Activated naive CD8-positive, alpha-beta T cell treated with anti-CD3 and anti-CD28 coated beads for 36 hours (primary cell): ENCODE measurements around the gene TMEM86B. TPM values are rescaled to one million over a fixed set of nuclear protein-coding genes. Genes with fewer than 3 reads are reported as not detected.
A peak's percentile ranks its signal among the peaks of the same experiment; 100 is the strongest.

Experiments
- DNase-seq: peaks from one replicate; pipeline ENCODE4 v3.0.0; 2021
- H3K27ac Mint-ChIP-seq: one replicate; pipeline ENCODE4 v1.8.0; 2022; ENCODE audit warnings: mild to moderate bottlenecking, moderate library complexity, mixed read lengths
- H3K27me3 Mint-ChIP-seq: one replicate; pipeline ENCODE4 v1.8.0; 2022; ENCODE audit warnings: mild to moderate bottlenecking, mixed read lengths
- H3K36me3 Mint-ChIP-seq: one replicate; pipeline ENCODE4 v1.8.0; 2021; ENCODE audit warnings: mild to moderate bottlenecking, mixed read lengths
- H3K4me1 Mint-ChIP-seq: one replicate; pipeline ENCODE4 v1.8.0; 2021; ENCODE audit warnings: mixed read lengths
- H3K4me3 Mint-ChIP-seq: one replicate; pipeline ENCODE4 v1.8.0; 2022; ENCODE audit warnings: mild to moderate bottlenecking, moderate library complexity, mixed read lengths
- H3K9me3 Mint-ChIP-seq: one replicate; pipeline ENCODE4 v1.8.0; 2022; ENCODE audit warnings: mixed read lengths
- total RNA-seq, 2 experiments: library from RNA; stranded (reverse); gene quantifications; one replicate each; pipeline ENCODE4 v1.2.3, GENCODE V29; 2021

TMEM86B gene
- total RNA-seq, 2 experiments from 2014 or later, result 7.3 to 7.9 TPM

DNA sequence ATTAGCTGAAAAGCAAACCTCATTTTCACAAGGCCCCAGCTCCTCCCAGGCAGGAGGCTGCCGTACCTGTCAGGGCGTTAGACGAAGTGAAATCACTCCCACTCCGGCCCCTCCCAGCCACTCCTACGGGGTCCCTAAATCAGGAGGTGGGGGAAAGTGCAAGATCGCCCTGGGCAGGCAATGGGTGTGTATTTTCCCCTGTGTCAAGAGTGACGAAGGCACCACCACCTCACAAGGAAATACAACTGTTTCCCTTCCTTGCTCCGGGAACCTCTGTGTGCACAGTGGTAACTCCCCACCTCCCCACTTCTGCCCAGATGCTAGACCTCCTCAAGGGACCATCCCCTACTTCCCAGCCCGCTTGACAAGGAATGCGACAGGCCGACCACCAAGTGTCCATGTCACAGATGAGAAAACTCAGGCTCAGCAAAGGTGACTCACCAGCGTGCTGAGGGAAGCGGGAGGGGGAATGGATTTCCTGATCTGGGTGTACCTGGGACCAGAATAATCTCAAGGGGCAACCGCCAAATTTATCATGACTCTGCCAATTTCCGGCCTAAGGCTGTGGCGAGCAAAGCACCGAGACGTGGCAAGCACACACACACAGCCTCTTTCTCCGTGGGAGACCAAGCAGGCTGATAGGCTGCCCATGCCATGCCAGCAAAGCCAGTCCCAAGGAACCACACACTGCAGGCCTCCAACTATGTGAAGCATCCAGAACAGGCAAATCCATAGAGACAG, 22.9 kb upstream of the TMEM86B start:
- DNase-seq, result peak; percentile 35
- H3K36me3 Mint-ChIP-seq, result peaks cover 48% of the 10 kb centered on the region
- H3K9me3 Mint-ChIP-seq, result no peaks in the 10 kb centered on the region
- peaks cover 61% of the 10 kb centered on the region for H3K4me1 Mint-ChIP-seq
- peak overlapping the region; percentile 87 for H3K27ac Mint-ChIP-seq
- H3K4me3 Mint-ChIP-seq, result peak overlapping the region; percentile 73
- no peaks in the 10 kb centered on the region for H3K27me3 Mint-ChIP-seq

- peak overlapping the region; percentile 73 for H3K4me3 Mint-ChIP-seq
- H3K4me1 Mint-ChIP-seq, result peaks cover 50% of the 10 kb centered on the region
Observed at GRCh38 chr19:55250262-55251036, 21.9 kb upstream of the TMEM86B start.

GRCh38 chr19:55249841-55250240, 21.3 kb upstream of the TMEM86B start:
- no peak for DNase-seq
- Mint-ChIP-seq H3K4me3 (no peak overlapping the region), H3K9me3 (no peaks in the 10 kb centered on the region), H3K36me3 (peaks cover 31% of the 10 kb centered on the region), H3K4me1 (peaks cover 46% of the 10 kb centered on the region), H3K27me3 (no peaks in the 10 kb centered on the region), H3K27ac (no peak overlapping the region)

More at GRCh38 chr19:55250262-55251036, 21.9 kb upstream of the TMEM86B start:
- H3K27me3 Mint-ChIP-seq, result no peaks in the 10 kb centered on the region
- no peaks in the 10 kb centered on the region for H3K9me3 Mint-ChIP-seq
- peak overlapping the region; percentile 87 for H3K27ac Mint-ChIP-seq
- peaks cover 37% of the 10 kb centered on the region for H3K36me3 Mint-ChIP-seq
- DNase-seq, result no peak

- Mint-ChIP-seq H3K4me1 (peaks cover 44% of the 10 kb centered on the region), H3K27me3 (no peaks in the 10 kb centered on the region), H3K4me3 (no peak overlapping the region), H3K27ac (peak overlapping the region; percentile 65), H3K9me3 (no peaks in the 10 kb centered on the region), H3K36me3 (peaks cover 27% of the 10 kb centered on the region)
- DNase-seq, result no peak
Observed at GRCh38 chr19:55248704-55249103, 20.1 kb upstream of the TMEM86B start.

- DNase-seq, result no peak
- H3K9me3 Mint-ChIP-seq, result no peaks in the 10 kb centered on the region
- no peak overlapping the region for H3K4me3 Mint-ChIP-seq
- no peaks in the 10 kb centered on the region for H3K27me3 Mint-ChIP-seq
- peak overlapping the region; percentile 65 for H3K27ac Mint-ChIP-seq
- peaks cover 24% of the 10 kb centered on the region for H3K36me3 Mint-ChIP-seq
- H3K4me1 Mint-ChIP-seq, result peaks cover 39% of the 10 kb centered on the region
Observed at GRCh38 chr19:55248166-55248675, 19.7 kb upstream of the TMEM86B start.

DNA sequence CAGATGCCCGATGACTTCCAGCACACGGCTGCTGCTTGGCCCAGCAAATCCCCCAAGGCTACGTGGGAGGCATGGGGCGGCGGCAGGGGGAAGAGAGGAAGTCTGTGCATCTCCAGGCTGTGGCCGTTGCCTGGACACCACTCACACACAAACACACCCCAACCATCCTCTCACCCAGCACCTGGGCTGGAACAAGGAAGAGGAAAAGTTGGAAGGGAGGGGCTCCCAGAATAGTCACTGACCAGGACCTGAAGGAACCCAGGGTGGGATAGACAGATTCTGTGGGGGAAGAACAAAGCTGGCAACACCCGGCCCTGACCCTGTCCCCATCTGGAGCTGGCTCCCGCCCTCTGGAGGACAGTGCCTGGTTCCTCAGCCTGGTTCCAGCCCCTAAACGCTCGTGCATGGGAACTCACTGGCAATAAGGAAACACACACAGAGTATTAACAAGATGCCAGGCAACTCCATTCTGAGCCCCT, 19.1 kb upstream of the TMEM86B start:
- peaks cover 24% of the 10 kb centered on the region for H3K36me3 Mint-ChIP-seq
- no peak overlapping the region for H3K4me3 Mint-ChIP-seq
- H3K27me3 Mint-ChIP-seq, result no peaks in the 10 kb centered on the region
- H3K9me3 Mint-ChIP-seq, result no peaks in the 10 kb centered on the region
- no peak for DNase-seq
- peaks cover 34% of the 10 kb centered on the region for H3K4me1 Mint-ChIP-seq
- no peak overlapping the region for H3K27ac Mint-ChIP-seq

DNA sequence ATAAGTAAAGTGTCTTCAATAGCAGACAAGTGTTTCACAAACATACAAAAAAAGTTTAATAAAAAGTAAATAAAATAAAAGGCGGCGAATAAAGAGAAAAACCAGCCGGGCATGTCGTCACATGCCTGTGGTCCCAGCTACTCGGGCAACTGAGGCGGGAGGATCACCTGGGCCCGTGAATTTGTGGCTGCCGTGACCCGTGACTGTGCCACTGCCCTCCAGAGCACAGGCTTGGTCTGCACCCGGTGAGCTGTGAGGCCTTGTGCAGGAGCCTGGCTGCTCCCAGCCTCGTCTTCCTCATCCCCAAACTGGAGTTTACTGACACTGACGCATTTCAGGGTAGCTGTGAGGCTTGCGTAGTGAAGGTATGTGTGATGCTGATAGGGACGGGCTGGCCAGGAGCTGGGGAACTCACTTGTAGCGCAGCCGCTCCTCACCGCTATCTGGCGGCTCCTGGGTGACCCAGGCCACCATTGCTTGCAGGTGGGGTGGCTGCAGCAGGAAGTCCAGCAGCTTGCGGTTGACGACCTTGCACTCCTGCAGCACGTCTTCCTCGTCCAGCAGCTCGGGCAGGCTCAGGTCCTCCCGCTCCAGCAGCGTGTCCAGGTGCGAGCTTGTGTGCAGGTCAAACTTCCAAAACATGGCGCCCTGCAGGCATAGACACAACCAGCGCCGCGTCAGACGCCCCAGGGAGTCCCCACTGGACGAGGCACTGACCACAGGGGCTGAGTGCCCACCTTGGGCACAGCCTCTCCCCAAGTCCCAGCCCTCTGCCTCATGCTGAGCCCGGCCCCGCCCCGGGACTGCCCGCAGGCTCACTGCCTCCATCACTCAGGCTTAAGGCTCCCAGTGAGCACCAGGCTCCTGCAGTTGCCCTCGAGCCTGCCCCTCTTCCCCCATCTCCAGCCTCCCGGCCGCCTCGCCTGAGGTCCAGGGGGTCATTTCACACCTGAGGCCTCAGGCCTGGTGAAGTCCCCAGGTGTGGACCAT, 18.2 kb upstream of the TMEM86B start:
- no peak overlapping the region for H3K4me3 Mint-ChIP-seq
- H3K27ac Mint-ChIP-seq, result no peak overlapping the region
- H3K9me3 Mint-ChIP-seq, result no peaks in the 10 kb centered on the region
- H3K36me3 Mint-ChIP-seq, result peaks cover 22% of the 10 kb centered on the region
- no peaks in the 10 kb centered on the region for H3K27me3 Mint-ChIP-seq
- H3K4me1 Mint-ChIP-seq, result peaks cover 28% of the 10 kb centered on the region
- DNase-seq, result no peak

DNA sequence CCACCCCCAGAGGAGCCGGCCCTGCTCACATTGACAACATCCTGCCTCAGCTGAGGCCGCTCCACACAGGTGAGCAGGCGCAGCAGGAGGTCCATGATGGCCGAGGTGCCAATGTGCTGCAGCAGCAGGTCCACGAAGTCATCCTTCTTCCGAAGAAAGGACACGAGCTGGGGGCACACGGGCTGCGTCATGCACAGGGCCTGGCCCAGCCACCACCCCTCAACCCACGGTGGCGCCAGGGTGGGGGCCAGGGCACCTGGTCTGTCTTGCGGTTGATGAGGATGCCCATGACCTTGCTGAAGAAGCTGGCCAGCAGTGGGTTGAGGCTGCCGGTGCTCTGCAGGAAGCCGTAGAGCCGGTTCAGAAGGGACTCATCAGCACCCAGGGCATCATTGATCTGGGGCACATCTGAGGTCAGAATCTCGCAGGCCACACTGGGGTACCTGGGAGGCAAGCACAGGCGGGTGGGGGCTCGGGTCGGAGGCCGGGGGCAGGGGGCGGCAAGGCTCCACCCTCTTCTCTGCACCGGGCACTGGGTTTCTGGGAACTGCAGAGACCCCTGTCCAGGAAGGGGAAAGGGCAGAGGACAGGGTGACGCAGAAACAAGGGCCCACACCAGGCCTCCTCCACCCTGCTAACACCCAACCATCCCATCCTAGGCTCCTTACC, 16.8 kb upstream of the TMEM86B start:
- H3K4me1 Mint-ChIP-seq, result peaks cover 15% of the 10 kb centered on the region

DNA sequence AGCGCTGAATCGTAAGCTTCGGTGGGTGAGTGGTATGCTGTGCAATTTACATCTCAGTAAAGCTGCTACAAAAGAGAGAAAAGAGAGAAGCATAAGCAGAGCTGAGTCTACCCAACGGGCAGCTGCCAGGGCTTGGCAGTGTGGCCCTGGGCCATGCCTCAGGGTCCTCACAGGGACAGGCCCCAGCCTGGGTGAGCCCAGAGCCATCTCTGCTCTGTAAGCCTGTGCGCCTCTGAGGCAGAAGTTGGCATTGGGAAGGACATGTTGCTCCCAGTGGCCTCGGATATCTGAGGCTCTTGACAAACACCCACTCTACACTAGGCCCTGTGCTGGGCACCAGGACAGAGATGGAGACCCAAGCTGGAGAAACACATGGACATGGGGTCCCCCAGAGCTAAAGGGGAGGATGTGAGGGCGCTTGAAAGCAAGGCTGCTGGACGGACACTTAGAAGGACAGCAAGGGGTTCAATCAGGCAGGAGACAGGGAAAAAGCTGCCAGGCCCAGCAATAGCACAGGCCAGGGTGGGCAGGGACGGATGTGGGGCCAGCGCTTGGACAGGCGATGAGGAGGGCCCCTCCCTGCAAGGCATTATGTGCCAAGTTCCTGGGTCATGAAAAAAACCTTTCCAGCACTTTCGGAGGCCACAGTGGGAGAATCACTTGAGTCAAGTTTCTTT, 15.6 kb upstream of the TMEM86B start:
- Mint-ChIP-seq H3K36me3 (peaks cover 21% of the 10 kb centered on the region), H3K27me3 (no peaks in the 10 kb centered on the region), H3K4me3 (no peak overlapping the region), H3K27ac (no peak overlapping the region), H3K9me3 (no peaks in the 10 kb centered on the region), H3K4me1 (peaks cover 14% of the 10 kb centered on the region)
- no peak for DNase-seq

More for the DNA sequence above, 16.8 kb upstream of the TMEM86B start:
- Mint-ChIP-seq H3K27ac (no peak overlapping the region), H3K27me3 (no peaks in the 10 kb centered on the region), H3K4me3 (no peak overlapping the region), H3K36me3 (peaks cover 20% of the 10 kb centered on the region), H3K9me3 (no peaks in the 10 kb centered on the region)
- DNase-seq, result no peak

DNA sequence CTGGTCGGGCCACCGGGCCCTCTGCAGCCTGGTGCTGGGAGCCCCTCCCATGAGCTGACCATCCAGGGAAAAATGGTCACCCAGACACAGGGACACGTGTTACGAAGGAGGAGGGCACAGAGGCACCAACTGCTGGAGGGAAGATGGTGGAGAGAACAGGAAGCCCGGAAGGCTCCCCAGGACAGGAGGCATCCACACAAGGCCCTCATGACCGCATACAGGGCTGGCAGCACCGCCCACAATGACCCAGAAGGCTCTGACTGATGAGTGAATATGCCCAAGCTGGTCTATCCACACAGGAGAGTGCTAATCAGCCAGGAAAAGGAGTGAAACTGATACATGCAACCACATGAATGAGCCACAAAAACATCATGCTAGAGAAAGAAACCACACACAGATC, 14.0 kb upstream of the TMEM86B start:
- peaks cover 17% of the 10 kb centered on the region for H3K36me3 Mint-ChIP-seq

DNA sequence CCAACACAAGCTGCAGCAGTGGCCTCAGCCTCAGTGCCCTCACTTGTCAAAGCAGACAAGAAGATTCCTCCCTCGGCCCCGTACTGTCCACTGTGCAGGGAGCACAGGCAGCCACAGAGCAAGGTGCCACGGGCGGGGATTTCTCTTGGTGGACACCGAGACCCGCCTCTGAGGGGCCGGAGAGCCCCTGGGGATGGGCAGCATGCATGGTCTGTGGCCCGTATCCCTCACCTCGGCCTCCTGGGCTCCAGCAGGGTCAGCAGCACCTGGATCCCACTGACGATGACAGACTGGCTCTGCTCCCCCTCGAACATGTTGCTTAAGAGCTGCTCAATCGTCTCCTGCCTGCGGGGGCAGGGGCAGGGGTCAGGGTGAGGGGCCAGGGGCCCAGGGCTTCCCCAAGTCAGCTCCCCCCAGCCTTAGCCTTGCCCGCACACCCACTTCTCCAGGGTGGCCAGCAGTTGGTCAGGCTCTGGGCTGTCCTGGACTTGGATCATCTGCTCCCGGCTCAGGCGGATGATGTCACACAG, 13.4 kb upstream of the TMEM86B start:
- Mint-ChIP-seq H3K27ac (no peak overlapping the region), H3K36me3 (peaks cover 22% of the 10 kb centered on the region), H3K27me3 (no peaks in the 10 kb centered on the region), H3K4me3 (no peak overlapping the region), H3K4me1 (no peaks in the 10 kb centered on the region), H3K9me3 (no peaks in the 10 kb centered on the region)
- no peak for DNase-seq

More for the DNA sequence above, 14.0 kb upstream of the TMEM86B start:
- peaks cover 1% of the 10 kb centered on the region for H3K4me1 Mint-ChIP-seq
- no peaks in the 10 kb centered on the region for H3K9me3 Mint-ChIP-seq
- no peak for DNase-seq
- no peak overlapping the region for H3K4me3 Mint-ChIP-seq
- H3K27me3 Mint-ChIP-seq, result no peaks in the 10 kb centered on the region
- H3K27ac Mint-ChIP-seq, result no peak overlapping the region

DNA sequence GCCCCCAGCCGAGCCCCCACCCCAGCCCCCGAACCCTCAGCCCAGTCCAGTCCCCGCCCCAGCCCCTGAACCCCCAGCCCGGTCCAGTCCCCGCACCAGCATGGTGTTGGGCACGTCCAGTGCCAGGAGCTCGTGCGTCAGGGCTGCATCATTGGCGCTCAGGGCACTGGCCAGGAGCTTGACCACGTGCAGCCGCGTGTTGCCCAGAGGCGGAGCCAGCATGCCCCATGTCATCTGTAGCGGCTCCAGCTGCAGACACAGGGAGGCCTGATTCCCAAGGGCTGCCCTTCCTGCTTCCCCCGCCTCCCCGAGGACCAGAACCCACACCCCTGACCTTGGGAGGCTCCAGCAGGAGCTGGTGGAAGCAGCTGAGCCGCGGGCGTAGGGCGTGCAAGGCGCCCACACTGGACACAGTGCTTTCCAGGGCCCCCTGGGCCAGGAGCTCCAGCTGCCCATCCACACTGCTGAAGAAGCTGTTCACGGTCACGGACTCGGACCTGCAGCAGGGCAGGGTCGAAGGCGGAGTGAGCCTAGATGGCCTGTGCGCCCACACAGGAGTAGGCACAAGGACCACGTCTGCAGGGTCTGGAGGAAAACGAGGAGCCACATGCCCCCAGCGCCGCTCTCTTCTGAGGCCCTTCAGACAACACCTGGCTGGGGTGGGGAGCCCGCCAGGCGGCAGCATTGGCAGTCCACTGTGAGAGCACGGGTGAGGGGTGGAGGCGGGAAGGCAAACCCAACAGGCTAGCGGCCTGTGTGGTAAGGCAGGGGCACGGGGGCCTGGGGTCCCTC, 12.8 kb upstream of the TMEM86B start:
- no peak for DNase-seq
- no peaks in the 10 kb centered on the region for H3K27me3 Mint-ChIP-seq
- no peaks in the 10 kb centered on the region for H3K9me3 Mint-ChIP-seq
- peaks cover 28% of the 10 kb centered on the region for H3K36me3 Mint-ChIP-seq
- no peak overlapping the region for H3K27ac Mint-ChIP-seq
- no peaks in the 10 kb centered on the region for H3K4me1 Mint-ChIP-seq
- no peak overlapping the region for H3K4me3 Mint-ChIP-seq

GRCh38 chr19:55240713-55241020, 12.1 kb upstream of the TMEM86B start:
- no peak for DNase-seq
- no peak overlapping the region for H3K4me3 Mint-ChIP-seq
- peaks cover 33% of the 10 kb centered on the region for H3K36me3 Mint-ChIP-seq
- H3K27me3 Mint-ChIP-seq, result no peaks in the 10 kb centered on the region
- H3K27ac Mint-ChIP-seq, result no peak overlapping the region
- no peaks in the 10 kb centered on the region for H3K4me1 Mint-ChIP-seq
- H3K9me3 Mint-ChIP-seq, result no peaks in the 10 kb centered on the region
